Stomach (tissue), 4 donors: Measurements from ENCODE around the gene SPATA20.

Experiments used
- CTCF ChIP-seq, 7 experiments: fragments of 450-650 bp in 4 of 7; fragments of 200-600 bp in 3 of 7; sonication (generic) in 3 of 7; IDR thresholded peaks; one replicate each; pipeline ENCODE4 v1.5.1; 2016 to 2019; ENCODE audit warnings: antibody characterized with exemption in 7 of 7, control low read depth in 2 of 7, mild to moderate bottlenecking in 1 of 7
- EP300 ChIP-seq: sonication (generic); formaldehyde crosslinking; IDR thresholded peaks from one replicate; pipeline ENCODE4 v1.6.1; 2017; ENCODE audit warnings: antibody characterized with exemption
- POLR2A ChIP-seq, 4 donors: fragments of 450-650 bp; IDR thresholded peaks; one replicate each; pipeline ENCODE4 v1.6.1; 2016; ENCODE audit warnings: antibody characterized with exemption in 4 of 4, control low read depth in 2 of 4, mild to moderate bottlenecking in 1 of 4, moderate library complexity in 1 of 4
- POLR2AphosphoS5 ChIP-seq, 3 donors: sonication (generic); formaldehyde crosslinking; IDR thresholded peaks; one replicate each; pipeline ENCODE4 v1.6.1; 2016; ENCODE audit warnings: antibody characterized with exemption in 3 of 3

- TF ChIP-seq CTCF (IDR thresholded peaks at IDR 0.05) (no peak), POLR2A (IDR thresholded peaks at IDR 0.05) (no peak), POLR2AphosphoS5 (IDR thresholded peaks at IDR 0.05) (no peak), EP300 (no peak)
Measured at GRCh38 chr17:50582741-50583140, 35.8 kb downstream of the SPATA20 start.
